CD4-positive, alpha-beta T cell (primary cell): ENCODE data around the gene MYCBP2. TPM values are rescaled to one million over a fixed set of nuclear protein-coding genes. Genes with fewer than 3 reads are reported as not detected.

Source experiments
- ATAC-seq: fragments of 200-7000 bp; cut with Tn5 transposase; one replicate; pipeline ENCODE4 v1.10.0; 2022; ENCODE audit warnings: mild to moderate bottlenecking; ENCODE audit not compliant: poor library complexity
- CTCF ChIA-PET: fragments of 350-600 bp; sonication (Branson Sonifier 250); formaldehyde crosslinking; loops from one replicate; lab custom pipeline; 2021; ENCODE audit warnings: antibody characterized with exemption, inconsistent platforms; lab: Charles Lee
- POLR2A ChIA-PET: fragments of 350-600 bp; sonication (Branson Sonifier 250); formaldehyde crosslinking; loops from one replicate; lab custom pipeline; 2021; ENCODE audit warnings: antibody characterized with exemption, inconsistent platforms; lab: Charles Lee
- DNase-seq, 14 experiments: peaks; one replicate each; pipeline ENCODE4 v3.0.0-alpha.2; 2013 to 2020; ENCODE audit warnings: mixed read lengths in 2 of 14
- H3K27ac ChIP-seq, 2 donors: one replicate each; pipeline versions ENCODE4 v1.5.1 to v1.7.0; 2013; ENCODE audit warnings: low read length in 2 of 2, low read depth in 1 of 2, mild to moderate bottlenecking in 1 of 2
- H3K27me3 ChIP-seq, 2 experiments: 1 replicate in 1 of 2; 2 replicates in 1 of 2; pipeline versions ENCODE4 v1.6.1 to v1.7.0; 2013; ENCODE audit warnings: low read length in 2 of 2, control low read depth in 1 of 2, mild to moderate bottlenecking in 1 of 2, moderate library complexity in 1 of 2; ENCODE audit not compliant: insufficient read depth in 2 of 2, control insufficient read depth in 1 of 2
- H3K36me3 ChIP-seq: one replicate; pipeline ENCODE4 v1.6.1; 2013; ENCODE audit warnings: low read length, control low read depth; ENCODE audit not compliant: insufficient read depth
- H3K4me1 ChIP-seq: one replicate; pipeline ENCODE4 v1.6.1; 2013; ENCODE audit warnings: low read length, control low read depth; ENCODE audit not compliant: insufficient read depth
- H3K4me3 ChIP-seq: one replicate; pipeline ENCODE4 v1.5.1; 2013; ENCODE audit warnings: mild to moderate bottlenecking, low read length, moderate library complexity
- H3K9me3 ChIP-seq, 2 experiments: 1 replicate in 1 of 2; 2 replicates in 1 of 2; pipeline versions ENCODE4 v1.6.1 to v1.7.0; 2013; ENCODE audit warnings: low read length in 2 of 2, mild to moderate bottlenecking in 2 of 2, control low read depth in 1 of 2, moderate library complexity in 1 of 2; ENCODE audit not compliant: control insufficient read depth in 1 of 2, insufficient read depth in 1 of 2
- H3K27ac Mint-ChIP-seq: one replicate; pipeline ENCODE4 v1.8.0; 2020; ENCODE audit warnings: mixed read lengths
- H3K27me3 Mint-ChIP-seq: one replicate; pipeline ENCODE4 v1.8.0; 2021; ENCODE audit warnings: mixed read lengths
- H3K36me3 Mint-ChIP-seq: one replicate; pipeline ENCODE4 v1.8.0; 2021; ENCODE audit warnings: low read depth, mixed read lengths
- H3K4me1 Mint-ChIP-seq: one replicate; pipeline ENCODE4 v1.8.0; 2021; ENCODE audit warnings: low read depth, mixed read lengths
- H3K4me3 Mint-ChIP-seq: one replicate; pipeline ENCODE4 v1.8.0; 2020; ENCODE audit warnings: mild to moderate bottlenecking, mixed read lengths
- H3K9me3 Mint-ChIP-seq: one replicate; pipeline ENCODE4 v1.8.0; 2020; ENCODE audit warnings: mixed read lengths
- intact Hi-C, 2 experiments: fragments of 100-400 bp; cut with DNase I in 1 of 2; cut with micrococcal nuclease in 1 of 2; formaldehyde crosslinking; loops; one replicate each; pipeline versions ENCODE4 v1.15.1 to v1.9.0; 2023 to 2025; cut with DNase I, micrococcal nuclease
- total RNA-seq, 174 experiments: library from RNA in 2 of 174; stranded (reverse) in 2 of 174; gene quantifications; one replicate each; pipeline ENCODE4 v1.2.3 and lab custom pipeline; 2021 to 2026
- TF ChIP-seq, protein P1 (sequence below): fragments of 200-600 bp; IDR thresholded peaks from one replicate; pipeline ENCODE4 v1.8.0; 2022; ENCODE audit warnings: antibody characterized with exemption, mild to moderate bottlenecking

MYCBP2 gene
- total RNA-seq, 2 experiments from 2014 or later, result 116 to 119 TPM

DNA sequence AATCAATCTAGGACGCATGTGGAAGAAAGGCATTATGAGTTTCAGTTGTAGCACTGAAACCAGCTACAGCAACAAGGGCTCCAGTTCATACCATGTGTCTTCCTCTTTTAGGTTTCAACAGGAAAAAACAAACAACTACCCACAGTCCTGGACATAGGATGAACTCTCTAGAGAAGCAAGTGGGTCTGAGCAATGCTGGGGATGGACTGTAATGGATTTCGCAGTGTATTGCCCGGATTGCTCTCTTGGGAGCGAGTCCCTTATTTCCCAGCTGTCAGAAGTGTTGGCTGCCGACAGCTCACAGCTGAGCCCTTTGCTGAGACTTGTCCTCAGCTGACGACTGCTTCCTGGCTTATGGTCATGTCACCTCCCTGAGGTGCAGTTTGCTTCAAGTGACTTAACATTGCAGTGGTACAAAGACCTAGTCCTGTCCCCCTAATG, 12.1 kb upstream of the MYCBP2 start:
- Histone ChIP-seq H3K27ac (no peak overlapping the region), H3K9me3 (no peaks in the 10 kb centered on the region), H3K4me3 (no peak overlapping the region), H3K27me3 (no peaks in the 10 kb centered on the region), H3K36me3 (no peaks in the 10 kb centered on the region), H3K4me1 (peaks cover 9% of the 10 kb centered on the region)
- H3K27ac Mint-ChIP-seq, result no peak overlapping the region
- ATAC-seq (no peak), DNase-seq (no peak)
- TF ChIP-seq, protein P1, sequence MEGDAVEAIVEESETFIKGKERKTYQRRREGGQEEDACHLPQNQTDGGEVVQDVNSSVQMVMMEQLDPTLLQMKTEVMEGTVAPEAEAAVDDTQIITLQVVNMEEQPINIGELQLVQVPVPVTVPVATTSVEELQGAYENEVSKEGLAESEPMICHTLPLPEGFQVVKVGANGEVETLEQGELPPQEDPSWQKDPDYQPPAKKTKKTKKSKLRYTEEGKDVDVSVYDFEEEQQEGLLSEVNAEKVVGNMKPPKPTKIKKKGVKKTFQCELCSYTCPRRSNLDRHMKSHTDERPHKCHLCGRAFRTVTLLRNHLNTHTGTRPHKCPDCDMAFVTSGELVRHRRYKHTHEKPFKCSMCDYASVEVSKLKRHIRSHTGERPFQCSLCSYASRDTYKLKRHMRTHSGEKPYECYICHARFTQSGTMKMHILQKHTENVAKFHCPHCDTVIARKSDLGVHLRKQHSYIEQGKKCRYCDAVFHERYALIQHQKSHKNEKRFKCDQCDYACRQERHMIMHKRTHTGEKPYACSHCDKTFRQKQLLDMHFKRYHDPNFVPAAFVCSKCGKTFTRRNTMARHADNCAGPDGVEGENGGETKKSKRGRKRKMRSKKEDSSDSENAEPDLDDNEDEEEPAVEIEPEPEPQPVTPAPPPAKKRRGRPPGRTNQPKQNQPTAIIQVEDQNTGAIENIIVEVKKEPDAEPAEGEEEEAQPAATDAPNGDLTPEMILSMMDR, result no peak
- intact Hi-C loops, result no loop called here
- no peaks in the 10 kb centered on the region for H3K36me3 Mint-ChIP-seq
- peaks cover 32% of the 10 kb centered on the region for H3K4me1 Mint-ChIP-seq
- no peaks in the 10 kb centered on the region for H3K27me3 Mint-ChIP-seq
- H3K4me3 Mint-ChIP-seq, result no peak overlapping the region
- ChIA-PET CTCF (no interaction called here), POLR2A (interaction anchor here (1.6 kb wide), 1 partner anchor 9 kb away, joined by 9 read pairs; no protein-coding TSS in a partner anchor)
- no peaks in the 10 kb centered on the region for H3K9me3 Mint-ChIP-seq

DNA sequence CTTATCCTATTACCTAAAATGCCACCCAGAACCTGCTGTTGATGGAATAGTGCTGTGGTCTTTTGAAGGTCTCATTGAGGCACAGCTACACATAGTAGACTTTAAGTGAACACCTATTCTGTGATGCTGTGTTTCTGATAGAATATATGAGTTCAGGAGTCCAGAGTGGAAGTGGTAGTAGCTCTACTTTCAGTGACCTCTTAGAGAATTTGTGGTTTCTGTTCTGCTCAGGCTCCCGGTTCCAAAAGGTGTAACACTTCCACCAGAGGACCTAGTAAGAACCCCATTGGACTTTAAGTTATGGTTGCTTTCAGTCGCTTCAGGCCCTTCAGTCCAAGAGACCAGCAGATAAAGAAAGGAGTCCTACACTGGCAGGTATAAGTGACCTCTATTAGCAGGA, 11.4 kb upstream of the MYCBP2 start:
- CTCF ChIA-PET, result no interaction called here
- no peaks in the 10 kb centered on the region for H3K27me3 ChIP-seq
- H3K27ac Mint-ChIP-seq, result no peak overlapping the region
- H3K4me1 ChIP-seq, result peaks cover 9% of the 10 kb centered on the region
- H3K4me1 Mint-ChIP-seq, result peaks cover 35% of the 10 kb centered on the region
- H3K27me3 Mint-ChIP-seq, result no peaks in the 10 kb centered on the region
- no peak overlapping the region for H3K4me3 Mint-ChIP-seq
- POLR2A ChIA-PET, result interaction anchor here (1.6 kb wide), 1 partner anchor 9 kb away, joined by 9 read pairs; no protein-coding TSS in a partner anchor
- DNase-seq, result no peak
- no peaks in the 10 kb centered on the region for H3K36me3 ChIP-seq
- intact Hi-C loops, result no loop called here
- no peaks in the 10 kb centered on the region for H3K9me3 ChIP-seq
- no peaks in the 10 kb centered on the region for H3K9me3 Mint-ChIP-seq
- no peak overlapping the region for H3K27ac ChIP-seq
- H3K4me3 ChIP-seq, result no peak overlapping the region
- TF ChIP-seq, protein P1, result no peak
- H3K36me3 Mint-ChIP-seq, result no peaks in the 10 kb centered on the region
- ATAC-seq, result no peak

DNA sequence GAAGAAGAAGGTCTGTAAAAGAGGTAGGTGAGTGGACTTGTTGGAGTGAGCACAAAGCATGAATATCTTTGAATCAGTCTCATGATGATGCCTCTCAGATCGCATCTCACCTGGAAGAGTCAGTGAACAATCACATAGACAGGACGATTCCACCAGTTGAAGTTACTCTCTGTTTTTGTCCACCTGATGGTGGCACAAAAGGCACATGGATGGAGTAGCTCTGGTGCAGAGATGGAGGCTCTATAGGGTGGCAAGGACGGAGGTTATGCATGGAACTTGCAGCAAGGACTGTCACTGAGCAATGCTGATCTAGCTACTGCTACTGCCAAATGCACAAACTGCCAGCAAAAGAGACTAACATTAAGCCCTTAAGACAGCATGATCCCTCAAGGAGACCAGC, 10.3 kb upstream of the MYCBP2 start:
- intact Hi-C loops, result no loop called here
- ATAC-seq (no peak), DNase-seq (no peak)
- no peak overlapping the region for H3K27ac Mint-ChIP-seq
- H3K4me1 ChIP-seq, result peaks cover 9% of the 10 kb centered on the region
- no peak overlapping the region for H3K4me3 ChIP-seq
- no peaks in the 10 kb centered on the region for H3K9me3 ChIP-seq
- H3K27me3 Mint-ChIP-seq, result no peaks in the 10 kb centered on the region
- H3K36me3 Mint-ChIP-seq, result no peaks in the 10 kb centered on the region
- H3K36me3 ChIP-seq, result no peaks in the 10 kb centered on the region
- no peaks in the 10 kb centered on the region for H3K27me3 ChIP-seq
- TF ChIP-seq, protein P1, result no peak
- no peak overlapping the region for H3K4me3 Mint-ChIP-seq
- H3K27ac ChIP-seq, result no peak overlapping the region
- H3K9me3 Mint-ChIP-seq, result no peaks in the 10 kb centered on the region
- CTCF ChIA-PET, result no interaction called here
- H3K4me1 Mint-ChIP-seq, result peaks cover 35% of the 10 kb centered on the region
- POLR2A ChIA-PET, result interaction anchor here (0.8 to 1.5 kb wide), 3 partner anchors 9 to 12 kb away, joined by 3 to 7 read pairs (median 6); partner anchors contain the start of gene MYCBP2
